ENCODE data around the gene MYOD1.

The MYOD1 gene

GRCh38 chr11:17767301-17767885 lies 48.0 kb downstream of the MYOD1 start:
- no peaks in the 10 kb centered on the region for H3K4me1 Mint-ChIP-seq
- H3K27me3 Mint-ChIP-seq, result no peaks in the 10 kb centered on the region
- no peak overlapping the region for H3K4me3 Mint-ChIP-seq
- no peaks in the 10 kb centered on the region for H3K9me3 Mint-ChIP-seq
- H3K36me3 Mint-ChIP-seq, result no peaks in the 10 kb centered on the region
- no peak overlapping the region for H3K27ac Mint-ChIP-seq

- Mint-ChIP-seq H3K4me3 (no peak overlapping the region), H3K27ac (no peak overlapping the region), H3K4me1 (no peaks in the 10 kb centered on the region)
Observed at GRCh38 chr11:17767914-17768313, 48.5 kb downstream of the MYOD1 start.

GRCh38 chr11:17768547-17768946 lies 49.2 kb downstream of the MYOD1 start:
- no peaks in the 10 kb centered on the region for H3K9me3 Mint-ChIP-seq
- H3K36me3 Mint-ChIP-seq, result no peaks in the 10 kb centered on the region
- H3K27ac Mint-ChIP-seq, result no peak overlapping the region
- no peaks in the 10 kb centered on the region for H3K4me1 Mint-ChIP-seq
- no peaks in the 10 kb centered on the region for H3K27me3 Mint-ChIP-seq
- H3K4me3 Mint-ChIP-seq, result no peak overlapping the region

More at GRCh38 chr11:17767914-17768313, 48.5 kb downstream of the MYOD1 start:
- Mint-ChIP-seq H3K36me3 (no peaks in the 10 kb centered on the region), H3K9me3 (no peaks in the 10 kb centered on the region), H3K27me3 (no peaks in the 10 kb centered on the region)

GRCh38 chr11:17769218-17769617 lies 49.8 kb downstream of the MYOD1 start:
- H3K9me3 Mint-ChIP-seq, result no peaks in the 10 kb centered on the region
- H3K27me3 Mint-ChIP-seq, result no peaks in the 10 kb centered on the region
- no peaks in the 10 kb centered on the region for H3K4me1 Mint-ChIP-seq
- no peak overlapping the region for H3K4me3 Mint-ChIP-seq
- no peaks in the 10 kb centered on the region for H3K36me3 Mint-ChIP-seq
- no peak overlapping the region for H3K27ac Mint-ChIP-seq

GRCh38 chr11:17770048-17770652 lies 50.8 kb downstream of the MYOD1 start:
- no peak overlapping the region for H3K27ac Mint-ChIP-seq
- no peaks in the 10 kb centered on the region for H3K27me3 Mint-ChIP-seq
- no peaks in the 10 kb centered on the region for H3K9me3 Mint-ChIP-seq
- H3K4me3 Mint-ChIP-seq, result no peak overlapping the region
- no peaks in the 10 kb centered on the region for H3K4me1 Mint-ChIP-seq
- H3K36me3 Mint-ChIP-seq, result no peaks in the 10 kb centered on the region

- Mint-ChIP-seq H3K27me3 (no peaks in the 10 kb centered on the region), H3K36me3 (no peaks in the 10 kb centered on the region), H3K27ac (no peak overlapping the region), H3K4me1 (no peaks in the 10 kb centered on the region), H3K9me3 (no peaks in the 10 kb centered on the region), H3K4me3 (no peak overlapping the region)
Observed at GRCh38 chr11:17770917-17771316, 51.5 kb downstream of the MYOD1 start.

GRCh38 chr11:17771415-17771814 lies 52.0 kb downstream of the MYOD1 start:
- no peaks in the 10 kb centered on the region for H3K27me3 Mint-ChIP-seq
- H3K9me3 Mint-ChIP-seq, result no peaks in the 10 kb centered on the region
- no peaks in the 10 kb centered on the region for H3K4me1 Mint-ChIP-seq
- H3K4me3 Mint-ChIP-seq, result no peak overlapping the region
- H3K27ac Mint-ChIP-seq, result no peak overlapping the region
- H3K36me3 Mint-ChIP-seq, result no peaks in the 10 kb centered on the region
